ENCODE measurements around the gene KCNQ1.

DNA sequence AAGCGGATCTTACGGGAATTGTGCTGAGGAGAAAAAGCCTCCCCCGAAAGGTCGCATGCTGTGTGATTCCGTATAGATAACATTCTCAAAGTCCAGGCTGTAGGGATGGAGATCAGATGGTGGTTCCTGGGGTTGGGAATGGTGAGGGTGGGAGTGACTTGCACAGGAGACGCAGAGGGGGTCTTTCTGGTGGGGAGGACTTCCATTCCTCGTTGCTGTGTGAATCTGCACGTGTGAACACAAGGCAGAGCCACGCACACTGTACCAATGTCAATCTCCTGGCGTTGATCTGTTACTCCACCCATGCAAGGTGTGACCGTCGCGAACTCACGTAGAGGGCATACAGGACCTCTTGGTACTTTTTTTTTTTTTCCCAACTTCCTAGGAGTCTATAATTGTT is 313.9 kb downstream of the KCNQ1 start:
- TF ChIP-seq GATA2 (IDR thresholded peaks at IDR 0.05; ENCODE audit: low read depth, low read length) = no peak
- TF ChIP-seq GATA3 (IDR thresholded peaks at IDR 0.05; ENCODE audit: low read depth, low read length) = no peak
